HCT116 (cell line): ENCODE measurements around the gene OCA2. TPM values are rescaled to one million over a fixed set of nuclear protein-coding genes. Genes with fewer than 3 reads are reported as not detected.

Source experiments
- ATAC-seq: fragments of 200-7000 bp; cut with Tn5 transposase; 2 replicates; pipeline ENCODE4 v1.9.1; 2020; ENCODE audit warnings: mild to moderate bottlenecking, moderate library complexity
- BruUV-seq: library from RNA; stranded (reverse); fragments of 400-500 nt; replicated peaks from 2 replicates; lab custom pipeline; 2021; lab: Mats Ljungman, UMichigan
- CTCF ChIA-PET: fragments of 300-600 bp; sonication (Branson Sonifier 250); formaldehyde crosslinking; loops from one replicate; lab custom pipeline; 2021; ENCODE audit warnings: antibody characterized with exemption; lab: Charles Lee
- POLR2A ChIA-PET: fragments of 300-600, 350-600 bp; sonication (Branson Sonifier 250); formaldehyde crosslinking; loops from one replicate; lab custom pipeline; 2021; ENCODE audit warnings: antibody characterized with exemption; lab: Charles Lee
- RAD21 ChIA-PET, 2 experiments: fragments of 300-600 bp; sonication (Branson Sonifier 250); formaldehyde crosslinking; loops; one replicate each; lab custom pipeline; 2023; ENCODE audit warnings: low total read pairs in 2 of 2; ENCODE audit not compliant: uncharacterized antibody in 2 of 2, unreplicated experiment in 2 of 2, low non-redundant PET in 1 of 2; lab: Charles Lee
- DNase-seq: peaks from one replicate; pipeline ENCODE4 v3.0.0-alpha.2; 2010; ENCODE audit warnings: low read depth, low spot score
- H2AFZ ChIP-seq: fragments of 200-600 bp; shearing (Covaris generic), sonication (generic); 2 replicates; pipeline ENCODE4 v1.6.1; 2017; ENCODE audit warnings: low read depth, mixed run types, mixed read lengths, antibody characterized with exemption, low read length; ENCODE audit not compliant: poor library complexity, severe bottlenecking
- H3K27ac ChIP-seq: 2 replicates; pipeline ENCODE4 v1.5.1; 2012; ENCODE audit warnings: low read depth, low read length
- H3K27me3 ChIP-seq: fragments of 200-600 bp; sonication (generic); 2 replicates; pipeline ENCODE4 v1.6.1; 2016; ENCODE audit warnings: mixed run types, low read length, mixed read lengths; ENCODE audit not compliant: insufficient read depth
- H3K36me3 ChIP-seq, 2 experiments: fragments of 200-500 bp in 1 of 2; fragments of 200-600 bp in 1 of 2; sonication (Bioruptor generic) in 1 of 2; sonication (generic) in 1 of 2; 2 replicates each; pipeline versions ENCODE4 v1.5.1 to v1.6.1; 2014 to 2016; ENCODE audit warnings: low read length in 2 of 2, inconsistent platforms in 1 of 2, mixed read lengths in 1 of 2, mixed run types in 1 of 2; ENCODE audit not compliant: insufficient read depth in 2 of 2, control insufficient read depth in 1 of 2
- H3K4me1 ChIP-seq, 2 experiments: fragments of 200-600 bp in 1 of 2; sonication (generic) in 1 of 2; 2 replicates each; pipeline versions ENCODE4 v1.5.1 to v1.6.1; 2012 to 2017; ENCODE audit warnings: low read length in 2 of 2, inconsistent platforms in 1 of 2, mild to moderate bottlenecking in 1 of 2, mixed read lengths in 1 of 2, mixed run types in 1 of 2, moderate library complexity in 1 of 2; ENCODE audit not compliant: insufficient read depth in 2 of 2, control insufficient read depth in 1 of 2
- H3K4me2 ChIP-seq: fragments of 200-600 bp; sonication (generic); 2 replicates; pipeline ENCODE4 v1.6.1; 2017; ENCODE audit warnings: mixed run types, low read length, mixed read lengths
- H3K4me3 ChIP-seq, 2 experiments: fragments of 200-600 bp in 1 of 2; sonication (generic) in 1 of 2; replicated peaks in 1 of 2; 2 replicates each; pipeline ENCODE4 v1.5.1; 2011 to 2016; ENCODE audit warnings: low read length in 2 of 2, control low read depth in 1 of 2, low read depth in 1 of 2, mild to moderate bottlenecking in 1 of 2, mixed read lengths in 1 of 2, mixed run types in 1 of 2
- H3K79me2 ChIP-seq: fragments of 200-600 bp; sonication (generic); 2 replicates; pipeline ENCODE4 v1.6.1; 2017; ENCODE audit warnings: mild to moderate bottlenecking, mixed run types, low read length, moderate library complexity, mixed read lengths; ENCODE audit not compliant: insufficient read depth
- H3K9ac ChIP-seq: fragments of 200-600 bp; sonication (generic); 2 replicates; pipeline ENCODE4 v1.6.1; 2016; ENCODE audit warnings: low read length, mixed read lengths
- H3K9me2 ChIP-seq: fragments of 200-600 bp; sonication (generic), shearing (Covaris generic); 2 replicates; pipeline ENCODE4 v1.6.1; 2017; ENCODE audit warnings: mixed run types, mild to moderate bottlenecking, moderate library complexity; ENCODE audit not compliant: insufficient read depth
- H3K9me3 ChIP-seq, 2 experiments: fragments of 200-500 bp in 1 of 2; fragments of 200-600 bp in 1 of 2; sonication (Bioruptor generic) in 1 of 2; sonication (generic) in 1 of 2; 2 replicates each; pipeline ENCODE4 v1.6.1; 2014 to 2017; ENCODE audit warnings: low read length in 2 of 2, mixed read lengths in 2 of 2, inconsistent platforms in 1 of 2, low read depth in 1 of 2, mild to moderate bottlenecking in 1 of 2, mixed run types in 1 of 2, moderate library complexity in 1 of 2; ENCODE audit not compliant: control insufficient read depth in 1 of 2, insufficient read depth in 1 of 2
- H4K20me1 ChIP-seq: fragments of 200-600 bp; sonication (generic), shearing (Covaris generic); 2 replicates; pipeline ENCODE4 v1.6.1; 2017; ENCODE audit warnings: mixed run types, mild to moderate bottlenecking, moderate library complexity; ENCODE audit not compliant: insufficient read depth
- CBX3 ChIP-seq: IDR thresholded peaks from 2 replicates; pipeline ENCODE4 v1.6.1; 2012; ENCODE audit warnings: low read depth
- CEBPB ChIP-seq: IDR thresholded peaks from 2 replicates; pipeline ENCODE4 v1.6.1; 2012; ENCODE audit warnings: low read depth
- EZH2phosphoT487 ChIP-seq: fragments of 200-600 bp; IDR thresholded peaks from 2 replicates; pipeline ENCODE4 v1.6.1; 2018; ENCODE audit warnings: antibody characterized with exemption, borderline replicate concordance
- JUND ChIP-seq: IDR thresholded peaks from 2 replicates; pipeline ENCODE4 v1.6.1; 2012
- POLR2A ChIP-seq: IDR thresholded peaks from 2 replicates; pipeline ENCODE4 v1.7.0; 2011; ENCODE audit warnings: borderline replicate concordance; ENCODE audit not compliant: insufficient read depth, insufficient read length; ENCODE audit errors: extremely low read depth
- RAD21 ChIP-seq: IDR thresholded peaks from 2 replicates; pipeline ENCODE4 v1.6.1; 2012; ENCODE audit warnings: low read depth, mild to moderate bottlenecking
- TCF7L2 ChIP-seq: IDR thresholded peaks from 2 replicates; pipeline ENCODE4 v1.7.0; 2011; ENCODE audit warnings: borderline replicate concordance, inconsistent platforms; ENCODE audit not compliant: insufficient read depth, insufficient read length; ENCODE audit errors: extremely low read depth
- YY1 ChIP-seq: IDR thresholded peaks from 2 replicates; pipeline ENCODE4 v1.6.1; 2011; ENCODE audit warnings: low read length, low read depth, moderate library complexity, mild to moderate bottlenecking; ENCODE audit not compliant: insufficient replicate concordance; ENCODE audit errors: extremely low read depth
- ZFX ChIP-seq: fragments of 450-650 bp; IDR thresholded peaks from 2 replicates; pipeline ENCODE4 v1.6.1; 2017
- ZNF274 ChIP-seq: fragments of 200-500 bp; sonication (Bioruptor generic); IDR thresholded peaks from 2 replicates; pipeline ENCODE4 v1.6.1; 2014; ENCODE audit warnings: mild to moderate bottlenecking, low read depth, low read length, inconsistent platforms
- intact Hi-C: fragments of 100-400 bp; cut with micrococcal nuclease; formaldehyde crosslinking; loops from 2 replicates; pipeline ENCODE4 v1.10.0; 2022
- total RNA-seq: library from RNA; stranded (reverse); gene quantifications from one replicate; pipeline ENCODE4 v1.2.1, GENCODE V29; 2021; ENCODE audit not compliant: unreplicated experiment
- TF ChIP-seq, protein P1 (sequence below): IDR thresholded peaks from 2 replicates; pipeline ENCODE4 v1.6.1; 2012
- TF ChIP-seq, protein P2 (sequence below): IDR thresholded peaks from 2 replicates; pipeline ENCODE4 v1.6.1; 2011; ENCODE audit warnings: mild to moderate bottlenecking, low read length, moderate library complexity; ENCODE audit not compliant: insufficient replicate concordance; ENCODE audit errors: extremely low read depth
- TF ChIP-seq, protein P3 (sequence below): IDR thresholded peaks from 2 replicates; pipeline ENCODE4 v1.6.1; 2012; ENCODE audit warnings: low read depth
- TF ChIP-seq, protein P4 (sequence below): IDR thresholded peaks from 2 replicates; pipeline ENCODE4 v1.6.1; 2012

Gene OCA2
- total RNA-seq, 1 experiment from 2014 or later = not detected

DNA sequence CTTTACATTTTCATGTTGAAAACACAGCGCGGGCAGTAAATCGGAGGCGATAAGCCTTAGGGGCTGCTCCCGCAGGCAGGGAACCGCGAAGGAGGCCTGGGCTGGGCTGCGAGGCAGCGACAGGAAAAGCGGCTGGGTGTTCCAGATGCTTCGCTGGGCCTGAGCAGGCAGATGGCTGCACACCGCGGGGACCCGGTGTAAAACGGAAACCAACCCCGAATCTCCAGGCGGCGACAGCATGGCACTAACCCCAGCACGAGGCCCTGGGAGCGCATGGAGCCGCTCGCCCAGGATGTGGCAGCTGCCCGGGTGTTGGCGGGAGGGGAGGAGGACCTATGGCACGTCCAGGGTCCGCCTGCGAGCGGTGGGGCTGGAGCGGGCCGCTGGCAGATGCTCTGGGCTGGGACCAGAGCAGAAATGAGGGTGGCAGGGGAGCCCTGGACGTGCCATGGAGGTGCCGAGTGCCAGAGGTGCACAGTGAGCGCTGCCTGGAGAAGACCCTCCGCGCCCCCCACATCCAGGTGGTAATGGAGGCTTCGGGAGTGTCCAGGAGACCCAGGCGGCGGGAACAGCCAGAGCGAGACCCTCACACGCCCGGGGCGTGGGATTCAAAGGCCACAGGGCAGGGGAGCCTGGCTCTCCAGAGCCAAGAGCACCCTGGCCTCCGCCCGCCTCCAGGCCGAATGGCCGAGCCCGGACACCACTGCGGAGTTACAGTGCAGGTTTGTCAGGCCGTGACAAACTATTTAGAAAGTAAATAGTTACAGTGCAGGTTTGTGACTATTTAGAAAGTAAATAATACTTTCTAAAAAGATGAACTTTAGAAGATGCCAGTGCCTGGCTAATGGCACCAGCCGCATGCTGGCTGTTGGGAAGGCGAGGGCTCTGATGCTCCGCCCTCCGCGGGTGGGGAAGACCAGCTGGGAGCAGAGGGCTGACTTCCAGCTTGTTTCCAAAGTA lies 293.6 kb downstream of the OCA2 start (continued):
- no peak for TF ChIP-seq POLR2A
- TF ChIP-seq YY1 = no peak
- TF ChIP-seq, all 23 proteins: peak for 0

DNA sequence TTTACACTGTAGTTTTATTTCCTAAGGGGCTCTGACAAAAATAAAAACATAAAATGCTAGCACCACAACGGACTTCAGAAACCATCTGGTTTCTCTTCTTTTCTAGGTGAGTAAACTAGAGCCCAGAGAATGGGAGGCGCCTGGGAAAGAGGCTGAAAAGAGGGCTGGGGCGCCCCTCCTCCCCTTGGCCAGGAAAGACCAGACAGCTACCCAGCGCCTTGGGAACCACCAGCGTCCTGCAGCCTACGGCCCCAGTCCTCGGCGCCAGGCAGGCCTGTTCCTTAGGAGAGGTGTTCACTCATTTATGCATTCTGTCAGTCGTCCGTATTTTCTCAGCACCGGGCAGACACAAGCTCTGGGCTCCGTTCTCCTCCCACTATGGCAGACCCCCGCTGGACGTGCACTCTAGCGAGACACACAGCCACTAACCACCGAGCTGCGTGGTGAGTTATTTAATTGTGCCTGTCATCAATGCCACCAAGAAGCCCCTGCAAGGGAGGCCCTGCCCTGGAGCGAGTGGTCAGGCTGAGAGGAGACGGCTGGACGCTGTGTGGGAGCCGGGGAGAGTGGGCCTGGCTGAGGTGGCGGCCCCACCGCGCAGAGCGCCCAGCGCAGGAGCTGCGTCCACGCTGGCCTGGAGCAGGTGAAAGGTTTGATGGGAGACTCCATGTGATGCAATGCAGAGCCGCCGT lies 294.4 kb downstream of the OCA2 start:
- Histone ChIP-seq H3K9me2 (no peaks in the 10 kb centered on the region), H3K9me3 (peaks cover 5 to 26% of the 10 kb centered on the region in 2 experiments; a peak in 2 of 4 replicates), H4K20me1 (no peaks in the 10 kb centered on the region), H3K4me2 (no peak overlapping the region), H3K4me1 (no peaks in the 10 kb centered on the region), H3K36me3 (no peaks in the 10 kb centered on the region), H2AFZ (no peak overlapping the region), H3K79me2 (no peaks in the 10 kb centered on the region), H3K9ac (no peak overlapping the region), H3K4me3 (no peak overlapping the region), H3K27ac (no peak overlapping the region), H3K27me3 (no peaks in the 10 kb centered on the region)
- ChIA-PET RAD21 (no interaction called here), POLR2A (no interaction called here), CTCF (no interaction called here)
- intact Hi-C loops = no loop called here
- DNase-seq (no peak), ATAC-seq (no peak)
- BruUV-seq = no TSS peak
- TF ChIP-seq, protein P1, sequence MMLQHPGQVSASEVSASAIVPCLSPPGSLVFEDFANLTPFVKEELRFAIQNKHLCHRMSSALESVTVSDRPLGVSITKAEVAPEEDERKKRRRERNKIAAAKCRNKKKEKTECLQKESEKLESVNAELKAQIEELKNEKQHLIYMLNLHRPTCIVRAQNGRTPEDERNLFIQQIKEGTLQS = no peak
- no peak for TF ChIP-seq EZH2phosphoT487
- no peak for TF ChIP-seq YY1
- no peak for TF ChIP-seq RAD21
- TF ChIP-seq, protein P2, sequence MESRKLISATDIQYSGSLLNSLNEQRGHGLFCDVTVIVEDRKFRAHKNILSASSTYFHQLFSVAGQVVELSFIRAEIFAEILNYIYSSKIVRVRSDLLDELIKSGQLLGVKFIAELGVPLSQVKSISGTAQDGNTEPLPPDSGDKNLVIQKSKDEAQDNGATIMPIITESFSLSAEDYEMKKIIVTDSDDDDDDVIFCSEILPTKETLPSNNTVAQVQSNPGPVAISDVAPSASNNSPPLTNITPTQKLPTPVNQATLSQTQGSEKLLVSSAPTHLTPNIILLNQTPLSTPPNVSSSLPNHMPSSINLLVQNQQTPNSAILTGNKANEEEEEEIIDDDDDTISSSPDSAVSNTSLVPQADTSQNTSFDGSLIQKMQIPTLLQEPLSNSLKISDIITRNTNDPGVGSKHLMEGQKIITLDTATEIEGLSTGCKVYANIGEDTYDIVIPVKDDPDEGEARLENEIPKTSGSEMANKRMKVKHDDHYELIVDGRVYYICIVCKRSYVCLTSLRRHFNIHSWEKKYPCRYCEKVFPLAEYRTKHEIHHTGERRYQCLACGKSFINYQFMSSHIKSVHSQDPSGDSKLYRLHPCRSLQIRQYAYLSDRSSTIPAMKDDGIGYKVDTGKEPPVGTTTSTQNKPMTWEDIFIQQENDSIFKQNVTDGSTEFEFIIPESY = no peak
- no peak for TF ChIP-seq CBX3
- TF ChIP-seq, protein P3, sequence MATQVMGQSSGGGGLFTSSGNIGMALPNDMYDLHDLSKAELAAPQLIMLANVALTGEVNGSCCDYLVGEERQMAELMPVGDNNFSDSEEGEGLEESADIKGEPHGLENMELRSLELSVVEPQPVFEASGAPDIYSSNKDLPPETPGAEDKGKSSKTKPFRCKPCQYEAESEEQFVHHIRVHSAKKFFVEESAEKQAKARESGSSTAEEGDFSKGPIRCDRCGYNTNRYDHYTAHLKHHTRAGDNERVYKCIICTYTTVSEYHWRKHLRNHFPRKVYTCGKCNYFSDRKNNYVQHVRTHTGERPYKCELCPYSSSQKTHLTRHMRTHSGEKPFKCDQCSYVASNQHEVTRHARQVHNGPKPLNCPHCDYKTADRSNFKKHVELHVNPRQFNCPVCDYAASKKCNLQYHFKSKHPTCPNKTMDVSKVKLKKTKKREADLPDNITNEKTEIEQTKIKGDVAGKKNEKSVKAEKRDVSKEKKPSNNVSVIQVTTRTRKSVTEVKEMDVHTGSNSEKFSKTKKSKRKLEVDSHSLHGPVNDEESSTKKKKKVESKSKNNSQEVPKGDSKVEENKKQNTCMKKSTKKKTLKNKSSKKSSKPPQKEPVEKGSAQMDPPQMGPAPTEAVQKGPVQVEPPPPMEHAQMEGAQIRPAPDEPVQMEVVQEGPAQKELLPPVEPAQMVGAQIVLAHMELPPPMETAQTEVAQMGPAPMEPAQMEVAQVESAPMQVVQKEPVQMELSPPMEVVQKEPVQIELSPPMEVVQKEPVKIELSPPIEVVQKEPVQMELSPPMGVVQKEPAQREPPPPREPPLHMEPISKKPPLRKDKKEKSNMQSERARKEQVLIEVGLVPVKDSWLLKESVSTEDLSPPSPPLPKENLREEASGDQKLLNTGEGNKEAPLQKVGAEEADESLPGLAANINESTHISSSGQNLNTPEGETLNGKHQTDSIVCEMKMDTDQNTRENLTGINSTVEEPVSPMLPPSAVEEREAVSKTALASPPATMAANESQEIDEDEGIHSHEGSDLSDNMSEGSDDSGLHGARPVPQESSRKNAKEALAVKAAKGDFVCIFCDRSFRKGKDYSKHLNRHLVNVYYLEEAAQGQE = no peak
- no peak for TF ChIP-seq TCF7L2
- no peak for TF ChIP-seq CEBPB
- TF ChIP-seq, protein P4, sequence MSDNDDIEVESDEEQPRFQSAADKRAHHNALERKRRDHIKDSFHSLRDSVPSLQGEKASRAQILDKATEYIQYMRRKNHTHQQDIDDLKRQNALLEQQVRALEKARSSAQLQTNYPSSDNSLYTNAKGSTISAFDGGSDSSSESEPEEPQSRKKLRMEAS = no peak
- no peak for TF ChIP-seq ZNF274
- TF ChIP-seq ZFX = no peak
- no peak for TF ChIP-seq JUND
